WTC11 (cell line): ENCODE results near the gene FMN2. TPM values are rescaled to one million over a fixed set of nuclear protein-coding genes. Genes with fewer than 3 reads are reported as not detected.

ENCODE experiments used
- ATAC-seq: fragments of 200-7000 bp; cut with Tn5 transposase; 2 replicates; pipeline ENCODE4 v1.10.0; 2021; ENCODE audit warnings: mild to moderate bottlenecking, moderate library complexity
- CTCF ChIA-PET: fragments of 300-600 bp; sonication (Branson Sonifier 250); formaldehyde crosslinking; loops from one replicate; lab custom pipeline; 2021; ENCODE audit warnings: antibody characterized with exemption; lab: Charles Lee
- POLR2A ChIA-PET: fragments of 350-600 bp; sonication (Branson Sonifier 250); formaldehyde crosslinking; loops from one replicate; lab custom pipeline; 2021; ENCODE audit warnings: antibody characterized with exemption; lab: Charles Lee
- DNase-seq: peaks from one replicate; pipeline ENCODE4 v3.0.0; 2021; ENCODE audit warnings: low spot score
- H3K27ac Mint-ChIP-seq: 2 replicates; pipeline ENCODE4 v1.8.0; 2021; ENCODE audit warnings: mixed read lengths
- H3K27me3 Mint-ChIP-seq: 2 replicates; pipeline ENCODE4 v1.8.0; 2021; ENCODE audit warnings: low read depth, mild to moderate bottlenecking, moderate library complexity, mixed read lengths
- H3K36me3 Mint-ChIP-seq: 2 replicates; pipeline ENCODE4 v1.8.0; 2021; ENCODE audit warnings: mixed read lengths
- H3K4me1 Mint-ChIP-seq: 2 replicates; pipeline ENCODE4 v1.8.0; 2022; ENCODE audit warnings: mixed read lengths
- H3K4me3 Mint-ChIP-seq: 2 replicates; pipeline ENCODE4 v1.8.0; 2021; ENCODE audit warnings: mild to moderate bottlenecking, moderate library complexity, mixed read lengths
- H3K9me3 Mint-ChIP-seq: 2 replicates; pipeline ENCODE4 v1.8.0; 2021; ENCODE audit warnings: mixed read lengths
- ATF1 ChIP-seq: sonication (generic); formaldehyde crosslinking; IDR thresholded peaks from 2 replicates; pipeline ENCODE4 v1.8.1; 2023; ENCODE audit warnings: mild to moderate bottlenecking, moderate library complexity, missing genetic modification reagents
- ATF2 ChIP-seq: sonication (generic); formaldehyde crosslinking; IDR thresholded peaks from 2 replicates; pipeline ENCODE4 v1.8.1; 2022; ENCODE audit warnings: low read depth, missing genetic modification reagents, borderline replicate concordance
- ATF3 ChIP-seq: sonication (generic); formaldehyde crosslinking; conservative IDR thresholded peaks from 2 replicates; pipeline ENCODE4 v1.8.1; 2022; ENCODE audit warnings: mild to moderate bottlenecking, missing genetic modification reagents
- ATF6 ChIP-seq: sonication (generic); formaldehyde crosslinking; IDR thresholded peaks from 2 replicates; pipeline ENCODE4 v1.8.1; 2023; ENCODE audit warnings: mild to moderate bottlenecking, missing genetic modification reagents
- CDX4 ChIP-seq: fragments of 250-450 bp; sonication (Bioruptor Pico); IDR thresholded peaks from 2 replicates; pipeline ENCODE4 v1.9.0; 2021; ENCODE audit warnings: moderate library complexity, mild to moderate bottlenecking, inconsistent platforms, borderline replicate concordance
- E2F4 ChIP-seq: sonication (generic); formaldehyde crosslinking; IDR thresholded peaks from 2 replicates; pipeline ENCODE4 v1.8.1; 2022; ENCODE audit warnings: low read depth, mild to moderate bottlenecking, moderate library complexity, missing genetic modification reagents, borderline replicate concordance
- E2F5 ChIP-seq: sonication (generic); formaldehyde crosslinking; IDR thresholded peaks from 2 replicates; pipeline ENCODE4 v1.8.1; 2022; ENCODE audit warnings: mild to moderate bottlenecking, moderate library complexity, missing genetic modification reagents
- FOXK1 ChIP-seq: sonication (generic); formaldehyde crosslinking; IDR thresholded peaks from 2 replicates; pipeline ENCODE4 v1.8.0; 2022; ENCODE audit warnings: mild to moderate bottlenecking, moderate library complexity, missing genetic modification reagents
- GRHL2 ChIP-seq: fragments of 250-450 bp; sonication (Bioruptor Pico); IDR thresholded peaks from 2 replicates; pipeline ENCODE4 v1.8.0; 2022; ENCODE audit warnings: mild to moderate bottlenecking, moderate library complexity; ENCODE audit not compliant: insufficient replicate concordance, severe bottlenecking
- GTF2I ChIP-seq: fragments of 250-450 bp; sonication (Bioruptor Pico); conservative IDR thresholded peaks from 2 replicates; pipeline ENCODE4 v1.4.0; 2021; ENCODE audit warnings: mild to moderate bottlenecking
- HMGA2 ChIP-seq: fragments of 250-450 bp; sonication (Bioruptor Pico); IDR thresholded peaks from 2 replicates; pipeline ENCODE4 v1.4.0; 2021; ENCODE audit warnings: mild to moderate bottlenecking, moderate library complexity
- MYBL2 ChIP-seq: sonication (generic); formaldehyde crosslinking; IDR thresholded peaks from 2 replicates; pipeline ENCODE4 v1.8.1; 2023; ENCODE audit warnings: mild to moderate bottlenecking, moderate library complexity, missing genetic modification reagents
- SMAD3 ChIP-seq: sonication (generic); formaldehyde crosslinking; IDR thresholded peaks from 2 replicates; pipeline ENCODE4 v1.8.0; 2022; ENCODE audit warnings: missing genetic modification reagents, mild to moderate bottlenecking, borderline replicate concordance
- SMAD4 ChIP-seq: sonication (generic); formaldehyde crosslinking; IDR thresholded peaks from 2 replicates; pipeline ENCODE4 v1.8.0; 2022; ENCODE audit warnings: mild to moderate bottlenecking, missing genetic modification reagents
- SOX15 ChIP-seq: fragments of 250-450 bp; sonication (Bioruptor Pico); IDR thresholded peaks from 2 replicates; pipeline ENCODE4 v1.9.0; 2021; ENCODE audit warnings: mild to moderate bottlenecking
- SP1 ChIP-seq: sonication (generic); formaldehyde crosslinking; conservative IDR thresholded peaks from 2 replicates; pipeline ENCODE4 v1.8.1; 2022; ENCODE audit warnings: missing genetic modification reagents
- TEAD1 ChIP-seq: sonication (generic); formaldehyde crosslinking; IDR thresholded peaks from 2 replicates; pipeline ENCODE4 v1.8.0; 2022; ENCODE audit warnings: mild to moderate bottlenecking, missing genetic modification reagents
- ZBTB21 ChIP-seq: sonication (generic); formaldehyde crosslinking; IDR thresholded peaks from 2 replicates; pipeline ENCODE4 v1.8.1; 2023; ENCODE audit warnings: mild to moderate bottlenecking, missing genetic modification reagents, borderline replicate concordance
- ZNF121 ChIP-seq: sonication (generic); formaldehyde crosslinking; IDR thresholded peaks from 2 replicates; pipeline ENCODE4 v1.8.0; 2023; ENCODE audit warnings: missing genetic modification reagents
- ZNF219 ChIP-seq: sonication (generic); formaldehyde crosslinking; IDR thresholded peaks from 2 replicates; pipeline ENCODE4 v1.8.0; 2023; ENCODE audit warnings: missing genetic modification reagents, mild to moderate bottlenecking, borderline replicate concordance
- ZNF281 ChIP-seq: sonication (generic); formaldehyde crosslinking; IDR thresholded peaks from 2 replicates; pipeline ENCODE4 v1.8.0; 2023; ENCODE audit warnings: mild to moderate bottlenecking, missing genetic modification reagents
- ZSCAN18 ChIP-seq: fragments of 250-450 bp; sonication (Bioruptor Pico); IDR thresholded peaks from 2 replicates; pipeline ENCODE4 v2.1.2; 2022; ENCODE audit warnings: mild to moderate bottlenecking, moderate library complexity
- total RNA-seq: library from RNA; stranded (reverse); gene quantifications from 3 replicates; pipeline ENCODE4 v1.2.3, GENCODE V29; 2021

FMN2 gene
- total RNA-seq, 1 experiment from 2014 or later: 1.8 TPM

GRCh38 chr1:240155605-240156004 lies 63.9 kb downstream of the FMN2 start:
- Mint-ChIP-seq H3K9me3 (no peaks in the 10 kb centered on the region), H3K4me1 (peaks cover 5% of the 10 kb centered on the region; the same call in 1 of the 2 replicates), H3K27ac (no peak overlapping the region)
- no peak for DNase-seq
- POLR2A ChIA-PET: no interaction called here
- TF ChIP-seq FOXK1 (CRISPR knock-in tag) (no peak), ZNF281 (CRISPR knock-in tag) (no peak)
- TF ChIP-seq, all 79 proteins: peak for 0
- Mint-ChIP-seq H3K27me3 (no peaks in the 10 kb centered on the region), H3K4me3 (no peak overlapping the region), H3K36me3 (no peaks in the 10 kb centered on the region)
- no peak for ATAC-seq
- CTCF ChIA-PET: interaction anchor here (0.8 kb wide), 1 partner anchor 150 kb away, joined by 3 read pairs; no protein-coding TSS in a partner anchor

GRCh38 chr1:240164742-240165141 lies 73.1 kb downstream of the FMN2 start:
- ChIA-PET CTCF (no interaction called here), POLR2A (interaction anchor here (0.7 kb wide), 1 partner anchor 531 kb away, joined by 5 read pairs; no protein-coding TSS in a partner anchor)
- no peak overlapping the region for H3K4me3 Mint-ChIP-seq
- no peak for TF ChIP-seq E2F4
- no peak for TF ChIP-seq FOXK1 (CRISPR knock-in tag)
- no peak for TF ChIP-seq GRHL2 (CRISPR knock-in tag)
- no peak for TF ChIP-seq ATF2 (CRISPR knock-in tag)
- TF ChIP-seq GTF2I (CRISPR knock-in tag): no peak
- no peak for TF ChIP-seq ZNF219 (CRISPR knock-in tag)
- no peak for TF ChIP-seq MYBL2 (CRISPR knock-in tag)
- H3K27me3 Mint-ChIP-seq: no peaks in the 10 kb centered on the region
- DNase-seq: no peak
- H3K36me3 Mint-ChIP-seq: peaks cover 5% of the 10 kb centered on the region; the same call in 1 of the 2 replicates
- no peaks in the 10 kb centered on the region for H3K4me1 Mint-ChIP-seq
- no peak overlapping the region for H3K27ac Mint-ChIP-seq
- H3K9me3 Mint-ChIP-seq: peaks cover 17% of the 10 kb centered on the region
- ATAC-seq: no peak

GRCh38 chr1:240169188-240169587 lies 77.5 kb downstream of the FMN2 start:
- ChIA-PET POLR2A (no interaction called here), CTCF (interaction anchor here (1.2 to 1.3 kb wide), 2 partner anchors 96 to 142 kb away, joined by 3 read pairs; no protein-coding TSS in a partner anchor)
- Mint-ChIP-seq H3K9me3 (peaks cover 15% of the 10 kb centered on the region), H3K36me3 (peaks cover 5% of the 10 kb centered on the region; the same call in 1 of the 2 replicates), H3K27me3 (no peaks in the 10 kb centered on the region), H3K4me1 (no peaks in the 10 kb centered on the region), H3K27ac (no peak overlapping the region), H3K4me3 (no peak overlapping the region)
- DNase-seq (no peak), ATAC-seq (peak; percentile 63; the same call in 1 of the 2 replicates)
- TF ChIP-seq ATF3 (CRISPR knock-in tag) (no peak), TEAD1 (CRISPR knock-in tag) (no peak), HMGA2 (CRISPR knock-in tag) (no peak), E2F5 (CRISPR knock-in tag) (no peak), ZNF121 (no peak), CDX4 (CRISPR knock-in tag) (no peak), SOX15 (CRISPR knock-in tag) (no peak), SMAD3 (no peak), SP1 (CRISPR knock-in tag) (no peak), ATF1 (CRISPR knock-in tag) (no peak), ATF6 (CRISPR knock-in tag) (no peak), ZSCAN18 (no peak), ZBTB21 (CRISPR knock-in tag) (no peak), SMAD4 (no peak)
